Muscle of arm (tissue), 12 donors: ENCODE results near the gene STH. TPM values are rescaled to one million over a fixed set of nuclear protein-coding genes. Genes with fewer than 3 reads are reported as not detected.

Experiments used
- DNase-seq: peaks from one replicate; pipeline ENCODE4 v3.0.0-alpha.2; 2013
- polyA plus RNA-seq, 12 donors: library from polyadenylated mRNA; unstranded; fragments of 120-200 nt; gene quantifications; one replicate each; pipeline ENCODE4 v1.2.1, GENCODE V29; 2013; ENCODE audit not compliant: insufficient read length in 12 of 12

Gene STH
- polyA plus RNA-seq, 12 donors: 0.57 TPM; not detected in 11

- DNase-seq: no peak
Measured at GRCh38 chr17:45967378-45967777, 31.7 kb upstream of the STH start.

GRCh38 chr17:45968732-45969131, 30.3 kb upstream of the STH start:
- no peak for DNase-seq

GRCh38 chr17:45969726-45970125, 29.3 kb upstream of the STH start:
- no peak for DNase-seq

- DNase-seq: no peak
Measured at GRCh38 chr17:45970659-45971058, 28.4 kb upstream of the STH start.

GRCh38 chr17:45971698-45972141, 27.3 kb upstream of the STH start:
- DNase-seq: no peak

GRCh38 chr17:45972531-45972930, 26.5 kb upstream of the STH start:
- no peak for DNase-seq

GRCh38 chr17:45973099-45973780, 25.8 kb upstream of the STH start:
- DNase-seq: no peak

- DNase-seq: no peak
Measured at GRCh38 chr17:45973946-45974859, 24.8 kb upstream of the STH start.

- DNase-seq: no peak
Measured at GRCh38 chr17:45974916-45975630, 24.0 kb upstream of the STH start.

GRCh38 chr17:45975640-45976295, 23.3 kb upstream of the STH start:
- DNase-seq: no peak

GRCh38 chr17:45976391-45976754, 22.7 kb upstream of the STH start:
- no peak for DNase-seq

- no peak for DNase-seq
Measured at GRCh38 chr17:45976755-45977505, 22.1 kb upstream of the STH start.

- no peak for DNase-seq
Measured at GRCh38 chr17:45977506-45977824, 21.6 kb upstream of the STH start.

GRCh38 chr17:45977976-45978626, 20.9 kb upstream of the STH start:
- no peak for DNase-seq

- DNase-seq: no peak
Measured at GRCh38 chr17:45979137-45979536, 19.9 kb upstream of the STH start.

- DNase-seq: no peak
Measured at GRCh38 chr17:45980855-45981254, 18.2 kb upstream of the STH start.

GRCh38 chr17:45981306-45981705, 17.7 kb upstream of the STH start:
- no peak for DNase-seq

- DNase-seq: no peak
Measured at GRCh38 chr17:45982791-45983613, 16.0 kb upstream of the STH start.

- DNase-seq: no peak
Measured at GRCh38 chr17:45983614-45984310, 15.3 kb upstream of the STH start.
